Measurements from ENCODE around the gene ERLEC1.
A peak's percentile ranks its signal among the peaks of the same experiment; 100 is the strongest.
"Not testable (repeated sequence)": the region's sequence is repeated elsewhere in the genome, so short reads cannot be mapped to it uniquely, and the experiment has no call there.

ERLEC1 gene, protein sequence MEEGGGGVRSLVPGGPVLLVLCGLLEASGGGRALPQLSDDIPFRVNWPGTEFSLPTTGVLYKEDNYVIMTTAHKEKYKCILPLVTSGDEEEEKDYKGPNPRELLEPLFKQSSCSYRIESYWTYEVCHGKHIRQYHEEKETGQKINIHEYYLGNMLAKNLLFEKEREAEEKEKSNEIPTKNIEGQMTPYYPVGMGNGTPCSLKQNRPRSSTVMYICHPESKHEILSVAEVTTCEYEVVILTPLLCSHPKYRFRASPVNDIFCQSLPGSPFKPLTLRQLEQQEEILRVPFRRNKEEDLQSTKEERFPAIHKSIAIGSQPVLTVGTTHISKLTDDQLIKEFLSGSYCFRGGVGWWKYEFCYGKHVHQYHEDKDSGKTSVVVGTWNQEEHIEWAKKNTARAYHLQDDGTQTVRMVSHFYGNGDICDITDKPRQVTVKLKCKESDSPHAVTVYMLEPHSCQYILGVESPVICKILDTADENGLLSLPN

DNA sequence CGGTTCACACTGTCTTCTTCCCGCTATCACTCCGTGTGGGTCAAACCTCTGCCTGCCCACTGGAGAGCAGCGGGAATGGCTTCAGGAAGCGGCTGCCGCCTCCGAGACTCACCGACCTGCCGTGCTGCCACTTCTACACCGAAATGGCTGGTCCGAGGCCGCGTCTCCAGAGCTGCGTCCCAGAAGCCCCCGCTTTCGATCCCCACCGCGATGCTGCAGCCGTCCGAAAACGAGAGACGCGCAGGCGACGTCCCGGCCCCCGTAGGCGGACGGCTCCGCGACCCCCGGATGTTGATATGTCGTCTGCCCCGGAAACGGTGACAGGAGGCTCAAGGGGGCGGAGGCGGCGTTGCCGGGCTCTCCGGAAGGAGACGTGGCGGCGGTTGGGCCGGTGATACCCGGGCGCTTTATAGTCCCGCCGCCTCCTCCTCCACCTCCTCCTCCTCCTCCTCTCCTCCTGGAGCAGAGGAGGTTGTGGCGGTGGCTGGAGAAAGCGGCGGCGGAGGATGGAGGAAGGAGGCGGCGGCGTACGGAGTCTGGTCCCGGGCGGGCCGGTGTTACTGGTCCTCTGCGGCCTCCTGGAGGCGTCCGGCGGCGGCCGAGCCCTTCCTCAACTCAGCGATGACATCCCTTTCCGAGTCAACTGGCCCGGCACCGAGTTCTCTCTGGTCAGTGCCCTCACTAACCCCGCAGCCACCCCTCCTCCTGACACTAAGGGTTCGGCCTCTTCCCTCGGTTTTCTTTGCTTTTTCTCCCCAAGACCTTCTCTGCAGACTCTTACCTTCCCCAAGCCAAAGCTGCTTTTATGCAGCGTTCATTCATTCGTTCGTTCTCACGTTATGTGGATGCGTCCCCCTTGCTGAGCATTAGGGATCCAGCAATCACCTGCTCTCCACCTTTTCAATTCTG is at the start of gene ERLEC1, which contains the start of gene ASB3:
Gene ERLEC1 (plus strand): TSS at position 340 of the 909 bp plus-strand sequence. CDS start 167 bp downstream, at position 507.
Gene ASB3 (minus strand): TSS at position 249 of the 909 bp plus-strand sequence. CDS start 21,381 bp downstream, outside the sequence.
- DNase-seq (ENCODE audit: low spot score), result peak; percentile 94

DNA sequence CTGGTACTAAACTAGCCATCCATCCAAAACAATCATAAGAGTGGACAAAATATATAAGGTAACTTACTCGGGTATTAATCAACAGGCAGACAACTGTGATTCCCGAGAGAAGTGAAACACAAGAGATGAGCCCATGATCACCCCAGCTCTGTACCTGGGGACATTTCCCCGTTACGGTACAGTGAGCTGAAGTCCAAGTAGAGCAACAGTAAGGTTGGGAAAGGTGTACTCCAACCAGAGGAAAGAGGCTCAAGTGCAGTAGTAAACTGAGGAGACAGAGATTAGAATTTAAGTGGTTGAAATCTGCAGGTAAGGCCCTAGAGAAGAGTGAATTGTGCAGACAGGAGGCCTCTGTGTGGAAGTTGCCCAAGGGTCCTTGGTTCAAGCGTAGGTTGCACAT is 49.8 kb upstream of the ERLEC1 start:
- DNase-seq (ENCODE audit: low spot score), result no peak

DNA sequence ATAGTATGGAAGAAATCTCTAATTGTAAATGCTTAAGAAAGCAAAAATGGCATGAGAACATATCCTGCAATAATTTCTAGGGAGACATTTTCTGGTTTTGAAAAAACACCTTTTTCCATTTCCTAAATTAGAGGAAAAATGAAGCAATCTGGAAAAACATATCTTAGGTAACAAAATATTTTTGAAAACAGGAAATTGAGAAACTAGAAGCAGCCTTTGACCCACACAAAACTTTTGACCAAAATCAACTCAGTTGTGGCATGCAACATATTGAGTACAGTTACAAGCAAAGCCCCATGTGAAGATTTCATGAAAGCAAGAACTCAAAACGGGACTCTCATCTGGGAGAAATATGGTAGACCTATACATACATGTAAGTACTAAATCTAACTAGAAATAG is 47.8 kb upstream of the ERLEC1 start:
- no peak for DNase-seq (ENCODE audit: low spot score)

DNA sequence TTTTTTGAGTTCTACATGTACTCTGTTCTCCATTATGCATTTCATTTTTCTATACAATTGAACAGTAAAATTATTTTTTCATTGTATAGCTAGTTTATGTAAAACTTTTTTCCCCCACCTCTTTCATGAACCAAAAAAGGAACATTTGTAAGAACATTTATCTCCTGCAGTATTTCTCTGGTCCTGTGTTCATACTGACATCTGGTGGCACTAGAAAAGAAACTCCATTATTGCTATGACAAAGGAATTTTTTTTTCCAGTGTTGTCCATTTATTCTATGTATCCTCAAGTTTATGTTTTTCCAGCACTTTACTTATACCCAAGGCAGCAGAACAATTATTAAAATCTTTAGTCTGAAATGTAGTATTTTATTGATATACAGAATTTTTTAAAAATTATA is 46.7 kb upstream of the ERLEC1 start:
- peak; percentile 29 for DNase-seq (ENCODE audit: low spot score)

DNA sequence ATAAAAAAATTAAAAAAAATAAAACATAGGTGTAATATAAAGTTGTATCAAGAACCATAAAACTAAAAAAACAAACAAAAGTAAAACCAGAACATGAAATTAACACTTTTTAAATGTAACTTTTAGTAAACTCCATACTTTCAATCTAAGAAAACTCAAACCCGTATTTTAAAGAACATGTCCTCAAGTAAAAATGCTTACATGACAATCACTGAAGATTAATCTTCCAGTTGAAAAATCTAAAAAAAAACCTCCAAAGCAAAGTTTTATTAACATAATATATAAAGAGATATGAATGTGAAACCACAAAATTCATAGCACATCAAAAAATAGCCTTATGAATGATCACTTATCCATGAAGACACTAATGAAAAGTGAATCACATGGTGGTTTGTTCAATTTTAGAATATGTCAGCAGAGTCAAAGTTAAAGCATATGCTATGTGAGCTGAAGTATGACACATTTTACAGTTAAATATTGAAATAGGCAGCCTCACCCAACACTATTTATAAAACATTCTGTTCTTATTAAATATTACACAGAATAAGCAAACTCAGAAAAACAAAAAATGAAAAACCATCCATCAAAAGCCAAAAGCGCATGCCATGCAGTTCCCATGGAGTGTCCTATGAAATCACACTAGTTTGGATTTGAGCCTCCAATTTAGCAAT is 42.3 kb upstream of the ERLEC1 start:
- no peak for DNase-seq (ENCODE audit: low spot score)

DNA sequence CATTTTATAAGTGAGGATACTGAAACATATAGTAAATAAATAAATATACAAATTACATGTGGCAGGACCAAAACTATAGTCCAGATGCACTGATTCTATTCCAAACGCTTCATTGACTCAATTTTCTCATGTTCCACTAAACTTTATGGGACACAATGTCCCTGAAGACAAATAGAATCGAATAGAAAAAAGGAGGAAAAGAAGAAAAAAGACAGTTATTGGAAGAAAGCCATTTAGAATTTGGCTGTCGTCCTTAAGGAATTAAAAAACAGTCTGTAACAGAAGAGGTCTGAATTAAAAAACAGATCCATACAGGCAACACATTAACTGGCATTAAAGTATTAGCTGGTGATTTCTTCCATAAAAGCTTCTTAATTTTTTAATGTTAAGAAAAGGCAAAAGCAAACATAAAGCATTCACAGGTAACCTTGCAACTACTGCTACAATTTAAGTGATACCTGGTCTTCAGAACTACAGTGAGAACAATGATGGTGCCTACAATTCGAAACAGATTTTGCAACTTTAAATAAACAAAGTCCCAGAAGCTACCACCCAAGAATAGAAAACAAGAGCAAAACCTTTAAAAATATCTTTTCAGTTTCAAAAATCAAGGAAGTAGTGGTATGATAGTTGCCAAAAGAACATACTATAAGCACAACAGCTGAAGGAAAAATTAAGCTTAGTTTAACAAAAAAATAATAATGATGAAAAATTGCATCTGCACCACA is 36.6 kb upstream of the ERLEC1 start:
- no peak for DNase-seq (ENCODE audit: low spot score)

DNA sequence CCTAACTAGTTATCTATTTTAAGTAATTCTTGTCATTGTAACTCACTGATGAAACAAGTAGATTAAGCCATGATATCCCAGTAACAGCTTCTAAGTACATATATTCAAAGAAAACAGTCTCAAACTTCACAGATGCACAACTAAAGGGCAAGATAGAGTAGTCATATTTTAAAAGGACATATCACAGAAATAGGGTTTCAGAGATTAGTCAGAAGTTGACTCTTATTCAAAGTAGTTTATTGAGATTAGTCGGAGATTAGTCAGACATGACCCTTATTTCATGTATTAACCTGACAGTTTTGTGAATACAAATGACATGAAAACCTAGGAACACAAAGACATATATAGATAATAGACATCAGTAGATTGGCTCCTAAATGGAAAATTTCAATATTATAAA is 35.1 kb upstream of the ERLEC1 start:
- no peak for DNase-seq (ENCODE audit: low spot score)

DNA sequence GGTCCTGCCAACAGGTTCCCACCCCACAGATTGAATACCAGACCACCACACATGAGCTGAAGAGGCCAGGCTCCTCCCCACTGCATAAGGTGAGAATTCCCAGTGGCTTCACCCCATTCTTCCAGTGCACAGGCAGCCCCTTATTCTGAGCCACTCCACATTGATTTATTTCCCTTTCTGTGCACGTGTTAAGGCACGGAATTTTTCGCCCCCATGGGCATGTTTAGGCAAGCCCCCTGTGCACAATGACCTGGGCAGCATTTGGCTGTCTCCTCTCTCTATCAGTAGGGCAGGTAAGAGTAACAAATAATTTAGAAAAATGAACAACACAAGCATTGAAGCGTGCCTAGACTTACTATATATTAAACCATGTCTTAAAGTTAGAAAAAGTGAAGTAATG is 34.5 kb upstream of the ERLEC1 start:
- DNase-seq (ENCODE audit: low spot score), result no peak

DNA sequence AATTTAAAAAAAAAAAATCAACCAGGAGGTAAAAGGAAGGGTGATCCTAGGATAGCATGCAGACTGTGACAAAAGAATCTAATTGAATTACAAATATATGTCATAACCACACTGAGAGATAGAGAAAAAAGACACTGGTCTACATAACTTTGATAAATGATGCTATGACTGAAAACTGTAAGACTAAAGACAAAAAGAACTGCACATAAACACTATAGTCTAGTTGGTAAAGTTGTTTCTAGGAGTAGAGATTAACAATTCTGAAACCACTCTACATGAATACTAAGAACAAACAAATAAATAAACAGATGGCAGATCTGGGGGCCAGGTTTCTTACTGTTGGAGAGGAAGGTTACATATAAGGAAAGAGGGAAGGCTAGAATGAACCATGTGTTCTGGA is 33.8 kb upstream of the ERLEC1 start:
- DNase-seq (ENCODE audit: low spot score), result no peak

DNA sequence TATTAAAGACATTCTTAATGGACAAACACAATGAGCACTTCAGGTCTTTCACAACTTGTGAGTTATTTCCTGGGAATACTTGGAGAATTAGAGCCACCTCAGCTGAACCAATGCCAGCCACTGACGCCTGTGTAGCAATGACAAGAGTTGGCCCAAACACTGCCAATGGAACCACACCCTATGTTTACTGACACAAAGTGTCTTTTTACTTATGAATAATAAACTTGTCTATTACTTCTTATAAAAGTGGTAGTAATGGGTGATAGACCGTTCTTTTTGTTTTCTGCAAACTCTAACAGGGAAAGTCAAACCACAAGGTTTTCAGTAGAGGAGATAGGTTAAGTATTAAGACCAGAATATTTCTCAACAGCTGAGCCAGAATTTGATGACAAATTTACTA is 31.7 kb upstream of the ERLEC1 start:
- DNase-seq (ENCODE audit: low spot score), result no peak

DNA sequence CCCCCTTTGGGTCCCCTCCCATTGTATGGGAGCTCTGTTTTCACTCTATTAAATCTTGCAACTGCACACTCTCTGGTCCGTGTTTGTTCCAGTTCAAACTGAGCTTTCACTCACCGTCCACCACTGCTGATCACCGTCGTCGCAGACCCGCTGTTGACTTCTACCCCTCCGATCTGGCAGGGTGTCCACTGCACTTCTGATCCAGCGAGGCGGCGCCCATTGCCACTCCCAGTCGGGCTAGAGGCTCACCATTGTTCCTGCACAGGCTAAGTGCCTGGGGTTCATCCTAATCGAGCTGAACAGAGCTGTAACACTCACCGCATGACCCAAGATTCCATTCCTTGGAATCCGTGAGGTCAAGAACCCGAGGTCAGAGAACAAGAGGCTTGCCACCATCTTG is 30.2 kb upstream of the ERLEC1 start:
- no peak for DNase-seq (ENCODE audit: low spot score)

DNA sequence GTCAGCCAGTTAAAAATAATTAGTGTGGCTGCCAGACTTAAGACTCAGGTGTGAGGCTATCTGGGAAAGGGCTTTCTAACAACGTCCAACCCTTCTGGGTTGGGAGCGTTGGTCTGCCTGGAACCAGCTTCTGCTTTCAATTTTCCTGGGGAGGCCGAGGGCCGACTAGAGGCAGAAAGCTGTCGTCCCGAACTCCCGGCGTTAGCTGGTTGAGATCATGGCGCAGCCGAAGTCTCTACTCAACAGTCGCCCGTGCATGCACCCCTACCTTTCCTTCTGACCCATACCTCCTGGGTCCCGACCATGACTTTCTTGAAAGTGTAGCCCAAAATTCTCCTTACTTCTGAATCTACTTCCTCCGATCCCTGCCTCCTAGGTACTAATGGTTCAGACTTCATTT is 29.6 kb upstream of the ERLEC1 start:
- not testable (repeated sequence) for DNase-seq (ENCODE audit: low spot score)

DNA sequence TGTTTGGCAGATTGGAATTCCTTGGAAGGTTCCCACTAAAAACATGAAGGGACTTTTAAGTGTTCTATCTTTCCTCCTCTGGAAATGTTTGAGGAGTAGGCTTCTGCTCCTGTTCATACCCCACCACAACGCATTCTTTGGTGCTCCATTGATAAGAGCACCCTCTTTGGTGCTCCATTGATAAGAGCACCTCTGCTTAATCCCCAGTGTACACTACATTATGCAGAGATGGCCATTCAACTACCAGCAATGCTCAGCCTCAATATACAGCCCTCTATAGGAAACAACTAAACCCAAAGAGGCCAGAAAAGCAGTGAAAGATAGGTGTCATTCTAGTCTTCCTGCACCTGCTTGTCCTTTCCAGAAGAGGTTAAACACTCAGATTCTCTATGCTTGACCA is 21.1 kb upstream of the ERLEC1 start:
- DNase-seq (ENCODE audit: low spot score), result no peak

DNA sequence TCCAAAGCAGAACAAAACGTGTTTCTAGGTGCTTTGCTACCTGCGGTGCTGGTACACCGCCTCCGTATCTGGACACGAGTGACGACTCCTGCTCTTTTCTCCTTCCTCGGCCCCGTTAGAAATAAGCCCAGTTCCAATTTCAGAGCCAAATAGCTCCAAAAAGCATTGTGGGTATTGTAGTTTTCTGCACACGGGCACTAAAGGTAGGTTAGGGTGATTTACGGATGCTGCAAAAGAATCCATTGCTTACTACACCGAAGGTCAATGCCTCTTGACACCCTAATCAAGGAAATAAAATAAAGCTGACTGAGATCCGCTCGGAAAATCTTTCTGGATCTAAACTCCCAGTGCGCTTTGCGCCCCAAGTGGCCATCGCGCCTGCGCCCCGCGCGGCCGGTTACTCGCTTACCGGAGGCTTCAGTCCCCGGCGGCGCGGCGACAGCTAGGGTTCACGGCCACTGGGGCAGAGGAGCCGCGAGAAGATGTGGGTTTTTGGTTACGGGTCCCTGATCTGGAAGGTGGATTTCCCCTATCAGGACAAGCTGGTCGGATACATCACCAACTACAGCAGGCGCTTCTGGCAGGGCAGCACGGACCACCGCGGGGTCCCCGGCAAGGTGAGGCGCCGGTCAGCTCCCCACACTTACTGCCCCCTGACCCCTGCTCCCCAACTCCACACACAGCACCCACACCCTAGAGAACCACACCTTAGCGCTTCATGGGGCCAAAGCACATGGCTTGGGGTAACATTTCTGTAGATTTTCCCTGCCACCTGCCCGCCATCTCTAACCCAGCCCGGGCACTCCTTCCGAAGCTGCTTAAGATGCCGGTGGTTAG is 19.2 kb upstream of the ERLEC1 start, which contains the start of gene CHAC2:
Gene CHAC2 (plus strand): TSS at position 400 of the 837 bp plus-strand sequence. CDS start 83 bp downstream, at position 483.
- peak; percentile 95 for DNase-seq (ENCODE audit: low spot score)

DNA sequence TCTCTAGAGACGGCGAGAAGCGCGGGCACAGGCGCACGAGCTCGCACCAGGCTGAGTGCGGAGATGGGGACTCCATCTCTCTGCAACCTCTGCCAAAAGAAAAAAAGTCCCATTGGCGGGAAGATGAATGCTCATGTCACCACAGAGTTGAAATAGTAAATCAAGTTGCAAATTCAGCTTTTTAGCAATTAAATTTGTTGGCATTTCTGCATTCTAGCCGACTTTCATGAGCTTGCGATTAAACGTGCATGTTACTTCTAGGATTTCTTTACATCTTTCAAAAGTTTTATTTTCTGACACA is 18.7 kb upstream of the ERLEC1 start:
- peak; percentile 75 for DNase-seq (ENCODE audit: low spot score)

DNA sequence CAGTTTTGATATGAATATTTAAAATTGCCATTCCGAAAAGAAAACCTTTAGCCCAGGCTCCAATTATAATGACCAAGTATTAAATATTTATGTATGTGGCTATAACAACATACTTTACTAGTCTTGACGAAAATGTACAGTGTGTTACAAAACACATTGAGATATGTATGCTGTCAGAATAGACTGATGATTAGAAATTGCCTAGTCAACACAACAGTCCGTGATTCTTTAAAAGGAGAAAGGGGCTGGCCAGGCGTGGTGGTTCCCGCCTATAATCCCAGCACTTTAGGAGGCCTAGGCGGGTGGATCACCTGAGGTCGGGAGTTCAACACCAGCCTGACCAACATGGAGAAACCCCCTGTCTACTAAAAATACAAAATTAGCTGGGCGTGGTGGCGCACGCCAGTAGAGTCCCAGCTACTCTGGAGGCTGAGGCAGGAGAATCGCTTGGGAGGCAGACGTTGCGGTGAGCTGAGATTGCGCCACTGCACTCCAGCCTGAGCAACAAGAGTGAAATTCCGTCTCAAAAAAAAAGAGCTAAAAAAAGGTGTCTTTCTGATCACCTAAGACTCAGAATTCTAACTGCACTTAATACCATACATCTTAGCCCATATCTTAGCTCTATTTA is 17.4 kb upstream of the ERLEC1 start:
- DNase-seq (ENCODE audit: low spot score), result no peak

DNA sequence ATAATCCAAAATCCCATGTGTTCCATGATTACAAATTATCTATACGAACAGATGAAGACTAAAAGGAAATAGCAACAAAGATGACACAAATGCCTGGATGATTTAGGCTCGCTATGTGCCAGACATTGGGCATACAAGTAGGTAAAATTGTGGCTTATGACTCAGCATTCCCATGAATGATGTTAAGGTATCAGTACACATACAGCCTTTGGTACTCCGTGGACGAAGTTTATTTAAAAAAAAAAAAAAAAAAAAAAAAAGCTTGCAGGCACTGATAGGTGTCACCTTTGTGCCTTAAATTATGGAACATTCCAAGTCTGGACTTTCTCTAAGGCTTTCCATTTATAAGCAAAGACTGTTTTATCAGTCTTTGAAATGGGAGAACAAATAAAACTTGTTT is 16.6 kb upstream of the ERLEC1 start:
- no peak for DNase-seq (ENCODE audit: low spot score)

DNA sequence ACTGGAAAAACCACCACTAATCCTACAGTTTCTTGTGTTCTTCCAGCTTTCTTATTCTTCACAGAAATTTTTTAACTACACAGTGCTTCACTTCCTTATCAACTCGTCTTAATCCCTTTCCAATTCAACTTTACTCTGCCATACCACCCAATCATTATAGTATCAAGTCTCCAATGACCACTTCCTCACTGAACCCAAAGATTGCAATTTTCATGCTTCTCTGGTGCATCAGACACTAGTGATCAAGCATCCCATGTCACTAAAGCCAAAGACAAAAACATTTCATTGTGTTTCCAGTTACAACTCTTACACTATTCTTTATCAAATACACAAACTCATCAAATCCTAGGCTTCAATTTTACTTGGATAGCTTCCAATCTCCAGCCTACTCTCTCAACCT is 9.7 kb upstream of the ERLEC1 start:
- DNase-seq (ENCODE audit: low spot score), result no peak

DNA sequence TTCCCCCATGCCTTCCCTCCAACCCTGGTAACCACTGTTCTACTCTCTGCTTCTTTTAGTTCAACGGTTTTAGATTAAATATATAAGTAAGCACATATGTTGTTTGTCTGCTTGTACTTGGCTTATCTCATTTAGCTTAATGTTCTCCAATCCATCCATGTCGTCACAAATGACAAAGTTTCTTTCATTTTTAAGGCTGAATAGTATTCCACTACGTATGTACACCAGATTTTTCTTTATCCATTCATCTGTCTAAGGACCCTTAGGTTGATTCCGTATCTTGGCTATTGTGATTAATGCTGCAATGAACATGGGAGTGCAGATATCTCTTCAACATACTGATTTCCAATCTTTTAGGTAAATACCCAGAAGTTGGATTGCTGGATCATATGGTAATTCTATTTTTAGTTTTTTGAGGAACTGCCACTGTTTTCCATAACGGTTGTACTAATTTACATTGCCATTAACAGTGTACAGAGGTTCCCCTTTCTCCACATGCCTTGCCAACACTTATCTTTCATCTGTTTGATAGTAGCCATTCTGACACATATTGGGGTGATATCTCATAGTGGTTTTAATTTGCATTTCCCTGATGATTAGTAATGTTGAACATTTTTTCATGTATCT is 8.2 kb upstream of the ERLEC1 start:
- DNase-seq (ENCODE audit: low spot score), result no peak

DNA sequence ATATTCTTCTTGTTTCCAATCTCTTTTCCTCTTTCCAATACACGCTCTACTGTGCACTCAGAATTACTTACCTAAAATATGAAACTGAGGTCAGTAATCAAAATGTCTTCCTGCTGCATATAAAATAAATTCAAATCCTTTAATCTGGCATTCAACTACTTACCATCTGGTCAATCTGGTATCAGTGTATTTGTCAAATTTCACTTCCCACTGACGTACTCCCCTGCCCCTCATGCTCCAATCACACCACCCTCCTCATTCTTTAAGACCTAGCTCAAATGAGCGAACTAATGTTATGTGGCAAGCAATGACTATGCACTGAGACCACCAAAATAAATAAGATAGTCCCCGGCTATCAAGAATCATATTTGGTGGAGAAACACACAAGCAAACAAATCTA is 6.8 kb upstream of the ERLEC1 start:
- no peak for DNase-seq (ENCODE audit: low spot score)
